Lower leg skin (tissue), 4 donors: ENCODE measurements around the gene AUH. TPM values are rescaled to one million over a fixed set of nuclear protein-coding genes. Genes with fewer than 3 reads are reported as not detected.

Experiments used
- DNase-seq, 2 donors: peaks; one replicate each; pipeline ENCODE4 v3.0.0-alpha.2; 2019; ENCODE audit warnings: low spot score in 2 of 2
- H3K4me3 ChIP-seq: fragments of 200-600 bp; sonication (generic); 2 replicates; pipeline ENCODE4 v1.5.1; 2017; ENCODE audit warnings: mild to moderate bottlenecking, low read depth; ENCODE audit not compliant: poor library complexity, severe bottlenecking
- CTCF ChIP-seq, 3 donors: fragments of 450-650 bp; IDR thresholded peaks; one replicate each; pipeline ENCODE4 v1.5.1; 2016; ENCODE audit warnings: antibody characterized with exemption in 3 of 3, mild to moderate bottlenecking in 3 of 3, moderate library complexity in 2 of 3
- POLR2A ChIP-seq, 2 donors: fragments of 450-650 bp; IDR thresholded peaks; one replicate each; pipeline ENCODE4 v1.6.1; 2016 to 2017; ENCODE audit warnings: antibody characterized with exemption in 2 of 2, mild to moderate bottlenecking in 1 of 2, moderate library complexity in 1 of 2
- WGBS, 2 donors: methylation state at CpG; one replicate each; pipeline ENCODE4 v1.1.5; 2018; 5-methylcytosine and 5-hydroxymethylcytosine counted together
- intact Hi-C: fragments of 100-400 bp; cut with DNase I; formaldehyde crosslinking; loops from one replicate; pipeline ENCODE4 v1.15.0; 2023; ENCODE audit warnings: low total_unique reads
- total RNA-seq, 4 donors: library from RNA; depleted of rRNA; stranded (reverse); fragments of >200 nt; gene quantifications; one replicate each; pipeline ENCODE4 v1.1.0, GENCODE V29; 2016

Gene AUH
- total RNA-seq, 4 donors from 2014 or later, result 30.7 to 54.4 (median 32.4) TPM

GRCh38 chr9:91241909-91242308 lies 119.8 kb downstream of the AUH start:
- no peak for DNase-seq
- intact Hi-C loops, result no loop called here
- no peak for TF ChIP-seq CTCF (IDR thresholded peaks at IDR 0.05)
- TF ChIP-seq POLR2A (IDR thresholded peaks at IDR 0.05), result no peak
- 87 to 89% methylated on average over 4 of the region's 4 CpGs for WGBS, 2 donors
- no peak overlapping the region for H3K4me3 ChIP-seq

- WGBS, 2 donors, result 76 to 97% methylated on average over 3 of the region's 3 CpGs
- DNase-seq, result no peak
- no peak overlapping the region for H3K4me3 ChIP-seq
- intact Hi-C loops, result no loop called here
- no peak for TF ChIP-seq CTCF (IDR thresholded peaks at IDR 0.05)
- TF ChIP-seq POLR2A (IDR thresholded peaks at IDR 0.05), result no peak
Observed at GRCh38 chr9:91240596-91241165, 121.0 kb downstream of the AUH start.

GRCh38 chr9:91239367-91240111 lies 122.2 kb downstream of the AUH start:
- H3K4me3 ChIP-seq, result no peak overlapping the region
- 79% methylated on average over 5 of the region's 5 CpGs for WGBS, 2 donors
- DNase-seq, result no peak
- no peak for TF ChIP-seq POLR2A (IDR thresholded peaks at IDR 0.05)
- no peak for TF ChIP-seq CTCF (IDR thresholded peaks at IDR 0.05)
- intact Hi-C loops, result no loop called here

GRCh38 chr9:91234523-91234922 lies 127.2 kb downstream of the AUH start:
- no peak overlapping the region for H3K4me3 ChIP-seq
- DNase-seq, result no peak
- 85 to 92% methylated on average over 2 of the region's 2 CpGs for WGBS, 2 donors
- intact Hi-C loops, result no loop called here
- TF ChIP-seq CTCF (IDR thresholded peaks at IDR 0.05), result no peak
- TF ChIP-seq POLR2A (IDR thresholded peaks at IDR 0.05), result no peak

- TF ChIP-seq POLR2A (IDR thresholded peaks at IDR 0.05) (no peak), CTCF (IDR thresholded peaks at IDR 0.05) (no peak)
- intact Hi-C loops, result no loop called here
- WGBS, 2 donors, result 100% methylated on average over 2 of the region's 2 CpGs
- H3K4me3 ChIP-seq, result no peak overlapping the region
- DNase-seq, result no peak
Observed at GRCh38 chr9:91231619-91232018, 130.1 kb downstream of the AUH start.
